Body of pancreas (tissue), 4 donors: ENCODE data around the gene SH2D3A. TPM values are rescaled to one million over a fixed set of nuclear protein-coding genes. Genes with fewer than 3 reads are reported as not detected.

Experiments
- ATAC-seq: fragments of 150-250 bp; one replicate; pipeline ENCODE4 v1.9.1; 2016
- DNase-seq, 4 donors: peaks; one replicate each; pipeline ENCODE4 v3.0.0-alpha.2; 2019
- H3K27ac ChIP-seq, 4 donors: fragments of 200-600 bp; sonication (generic); 1 replicate in 3 of 4; 2 replicates in 1 of 4; pipeline versions ENCODE4 v1.5.1 to v1.6.1; 2016 to 2019; ENCODE audit warnings: mild to moderate bottlenecking in 1 of 4, mixed read lengths in 1 of 4, moderate library complexity in 1 of 4
- H3K27me3 ChIP-seq, 2 donors: fragments of 200-600 bp; sonication (generic); one replicate each; pipeline ENCODE4 v1.6.0; 2016; ENCODE audit warnings: mild to moderate bottlenecking in 1 of 2
- H3K36me3 ChIP-seq, 2 donors: fragments of 200-600 bp; sonication (generic); replicated peaks in 1 of 2; 2 replicates each; pipeline ENCODE4 v1.5.1; 2016; ENCODE audit warnings: low read depth in 2 of 2; ENCODE audit not compliant: insufficient read depth in 1 of 2
- H3K4me1 ChIP-seq: fragments of 200-600 bp; sonication (generic); one replicate; pipeline ENCODE4 v1.6.0; 2016
- H3K4me3 ChIP-seq, 2 donors: fragments of 200-600 bp; sonication (generic); 1 replicate in 1 of 2; 2 replicates in 1 of 2; pipeline ENCODE4 v1.5.1; 2016 to 2019
- H3K9me3 ChIP-seq, 3 donors: fragments of 200-600 bp; sonication (generic); 1 replicate in 2 of 3; 2 replicates in 1 of 3; pipeline ENCODE4 v1.5.1; 2016
- POLR2A ChIP-seq, 3 donors: fragments of 450-650 bp; IDR thresholded peaks; one replicate each; pipeline ENCODE4 v1.6.1; 2016; ENCODE audit warnings: antibody characterized with exemption in 3 of 3, mild to moderate bottlenecking in 2 of 3
- WGBS, 2 donors: methylation state at CpG; one replicate each; pipeline ENCODE4 v1.1.5; 2017; 5-methylcytosine and 5-hydroxymethylcytosine counted together
- intact Hi-C: fragments of 100-400 bp; cut with DNase I; formaldehyde crosslinking; loops from one replicate; pipeline ENCODE4 v1.15.1; 2023
- total RNA-seq, 2 donors: library from RNA; depleted of rRNA; stranded (reverse); fragments of >200 nt; gene quantifications; one replicate each; pipeline ENCODE4 v1.1.0, GENCODE V29; 2016
- TF ChIP-seq, protein P1 (sequence below), 7 experiments: fragments of 450-650 bp in 4 of 7; fragments of 200-600 bp in 3 of 7; sonication (generic) in 3 of 7; IDR thresholded peaks; one replicate each; pipeline ENCODE4 v1.5.1; 2016 to 2019; ENCODE audit warnings: antibody characterized with exemption in 7 of 7

The SH2D3A gene
- total RNA-seq, 2 donors from 2014 or later = 18.4 to 60.0 TPM

DNA sequence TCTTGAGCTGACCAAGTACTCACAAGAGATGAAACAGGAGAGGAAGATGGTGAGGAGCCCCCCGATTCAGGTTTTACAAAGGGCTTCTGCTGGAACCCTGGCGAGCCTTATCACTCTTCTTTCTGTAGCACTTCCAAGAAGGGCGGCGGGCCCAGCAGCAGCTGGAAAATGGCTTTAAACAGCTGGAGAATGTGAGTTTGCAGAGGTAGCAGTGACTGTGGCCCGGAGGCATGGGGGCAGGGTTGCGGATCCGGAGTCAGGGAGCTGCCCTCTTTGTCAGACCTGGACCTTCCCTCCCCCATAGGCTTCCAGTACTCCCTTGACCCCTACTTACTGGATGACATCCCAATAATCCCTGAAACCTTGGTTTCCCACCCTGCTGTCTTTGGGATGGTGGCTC is 24.2 kb downstream of the SH2D3A start:
- Histone ChIP-seq H3K4me1 (peaks cover 43% of the 10 kb centered on the region), H3K27me3 (no peaks in the 10 kb centered on the region), H3K36me3 (peaks cover 4 to 12% of the 10 kb centered on the region in 2 donors), H3K4me3 (no peak overlapping the region), H3K27ac (peak overlapping the region in 1 of 4 donors; percentile 13), H3K9me3 (no peaks in the 10 kb centered on the region)
- whole genome bisulfite sequencing, 2 donors = 76 to 86% methylated on average over 7 of the region's 7 CpGs
- DNase-seq = no peak
- ATAC-seq = no peak
- intact Hi-C loops = loop anchor here (10.0 kb wide), 2 partner anchors 122 to 228 kb away; no protein-coding TSS in a partner anchor
- no peak for TF ChIP-seq POLR2A (IDR thresholded peaks at IDR 0.05)
- TF ChIP-seq, protein P1, sequence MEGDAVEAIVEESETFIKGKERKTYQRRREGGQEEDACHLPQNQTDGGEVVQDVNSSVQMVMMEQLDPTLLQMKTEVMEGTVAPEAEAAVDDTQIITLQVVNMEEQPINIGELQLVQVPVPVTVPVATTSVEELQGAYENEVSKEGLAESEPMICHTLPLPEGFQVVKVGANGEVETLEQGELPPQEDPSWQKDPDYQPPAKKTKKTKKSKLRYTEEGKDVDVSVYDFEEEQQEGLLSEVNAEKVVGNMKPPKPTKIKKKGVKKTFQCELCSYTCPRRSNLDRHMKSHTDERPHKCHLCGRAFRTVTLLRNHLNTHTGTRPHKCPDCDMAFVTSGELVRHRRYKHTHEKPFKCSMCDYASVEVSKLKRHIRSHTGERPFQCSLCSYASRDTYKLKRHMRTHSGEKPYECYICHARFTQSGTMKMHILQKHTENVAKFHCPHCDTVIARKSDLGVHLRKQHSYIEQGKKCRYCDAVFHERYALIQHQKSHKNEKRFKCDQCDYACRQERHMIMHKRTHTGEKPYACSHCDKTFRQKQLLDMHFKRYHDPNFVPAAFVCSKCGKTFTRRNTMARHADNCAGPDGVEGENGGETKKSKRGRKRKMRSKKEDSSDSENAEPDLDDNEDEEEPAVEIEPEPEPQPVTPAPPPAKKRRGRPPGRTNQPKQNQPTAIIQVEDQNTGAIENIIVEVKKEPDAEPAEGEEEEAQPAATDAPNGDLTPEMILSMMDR (IDR thresholded peaks at IDR 0.05) = no peak

DNA sequence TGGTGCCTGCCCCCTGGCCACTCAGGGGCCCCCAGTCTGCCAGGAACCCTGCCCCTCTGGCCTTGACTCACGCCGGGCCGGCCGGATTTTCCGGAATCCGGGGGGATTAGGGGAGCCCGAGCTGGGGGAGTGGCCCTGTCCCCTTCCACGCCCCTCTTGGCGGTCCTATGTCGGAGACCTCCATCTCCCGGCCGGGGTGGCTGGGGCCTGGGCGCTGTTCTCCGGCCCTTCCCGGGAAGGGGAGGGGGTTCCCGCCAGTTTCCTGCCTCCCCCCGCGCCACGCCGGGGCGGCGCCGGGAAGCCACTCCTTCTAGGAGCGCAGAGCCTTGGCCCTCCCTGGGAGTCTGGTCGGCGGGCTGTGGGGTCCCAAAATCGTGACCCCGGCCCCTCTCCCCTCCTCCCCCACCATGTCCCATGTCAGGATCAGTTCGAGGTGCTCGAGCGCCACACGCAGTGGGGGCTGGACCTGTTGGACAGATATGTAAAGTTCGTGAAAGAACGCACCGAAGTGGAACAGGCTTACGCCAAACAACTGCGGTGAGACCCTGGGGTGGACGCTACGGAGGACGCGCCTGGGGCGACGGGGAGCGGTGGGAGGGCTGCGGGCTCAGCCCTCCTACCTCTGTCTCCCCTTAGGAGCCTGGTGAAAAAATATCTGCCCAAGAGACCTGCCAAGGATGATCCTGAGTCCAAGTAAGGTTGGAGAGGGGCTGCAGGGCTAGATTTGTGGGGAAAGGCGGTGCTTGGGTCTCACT is 26.5 kb downstream of the SH2D3A start:
- no peaks in the 10 kb centered on the region for H3K27me3 ChIP-seq
- peak overlapping the region; percentile 81 to 95 (median 88) for H3K27ac ChIP-seq
- 2 to 5% methylated on average over 16 to 45 of the region's 46 CpGs for WGBS, 2 donors
- H3K4me1 ChIP-seq = peaks cover 54% of the 10 kb centered on the region
- H3K4me3 ChIP-seq = peak overlapping the region; percentile 42 to 73
- DNase-seq (peak; percentile 42 to 50 (median 49)), ATAC-seq (no peak)
- H3K9me3 ChIP-seq = no peaks in the 10 kb centered on the region
- peak in 1 of 3 donors; percentile 38 for TF ChIP-seq POLR2A (IDR thresholded peaks at IDR 0.05)
- TF ChIP-seq, protein P1 (IDR thresholded peaks at IDR 0.05) = no peak
- H3K36me3 ChIP-seq = no peaks in the 10 kb centered on the region
- intact Hi-C loops = loop anchor here (10.0 kb wide), 2 partner anchors 124 to 226 kb away; no protein-coding TSS in a partner anchor

DNA sequence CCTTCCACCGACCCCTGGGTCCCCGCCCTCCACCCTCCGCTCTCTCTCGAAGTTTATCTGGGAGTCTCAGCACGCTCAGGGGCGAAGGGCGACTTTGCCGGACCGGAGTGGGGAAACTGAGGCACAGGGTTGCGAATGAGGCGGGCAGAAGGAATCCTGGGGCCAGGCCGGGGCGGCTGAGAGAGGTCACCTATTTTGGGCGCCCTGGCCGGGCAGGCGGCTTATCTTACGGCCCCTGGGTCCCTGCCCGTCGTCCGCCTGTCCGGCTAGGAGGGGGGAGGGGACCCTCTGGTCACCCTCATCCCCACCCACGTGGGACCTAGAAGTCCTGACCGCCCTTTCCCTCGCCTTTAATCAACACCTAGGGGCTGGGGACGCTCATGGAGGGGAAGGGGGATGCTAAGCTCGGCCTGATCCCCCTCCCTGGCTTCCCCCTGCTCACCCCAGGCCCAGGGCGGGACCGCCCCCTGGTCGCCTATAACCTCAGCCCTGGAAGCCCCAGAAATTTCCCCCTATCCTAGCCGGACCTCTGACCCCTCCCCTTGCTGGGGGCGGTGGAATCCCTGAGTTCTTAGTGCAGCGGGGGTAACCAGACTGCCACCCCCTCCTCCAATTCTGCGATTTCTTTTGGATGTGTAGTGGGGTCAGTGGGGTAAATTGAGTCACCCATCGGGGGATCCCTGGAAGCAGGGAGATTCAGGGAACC is 27.2 kb downstream of the SH2D3A start:
- H3K27ac ChIP-seq = peak overlapping the region; percentile 81 to 95 (median 88)
- peaks cover 55% of the 10 kb centered on the region for H3K4me1 ChIP-seq
- peak overlapping the region; percentile 42 to 73 for H3K4me3 ChIP-seq
- ATAC-seq (no peak), DNase-seq (peak in 3 of 4 donors; percentile 44 to 51 (median 50))
- H3K27me3 ChIP-seq = no peaks in the 10 kb centered on the region
- H3K9me3 ChIP-seq = no peaks in the 10 kb centered on the region
- TF ChIP-seq POLR2A (IDR thresholded peaks at IDR 0.05) = no peak
- TF ChIP-seq, protein P1 (IDR thresholded peaks at IDR 0.05) = no peak
- intact Hi-C loops = loop anchor here (10.0 kb wide), 2 partner anchors 125 to 225 kb away; no protein-coding TSS in a partner anchor
- 0% methylated on average over 13 to 34 of the region's 34 CpGs for WGBS, 2 donors
- H3K36me3 ChIP-seq = no peaks in the 10 kb centered on the region

DNA sequence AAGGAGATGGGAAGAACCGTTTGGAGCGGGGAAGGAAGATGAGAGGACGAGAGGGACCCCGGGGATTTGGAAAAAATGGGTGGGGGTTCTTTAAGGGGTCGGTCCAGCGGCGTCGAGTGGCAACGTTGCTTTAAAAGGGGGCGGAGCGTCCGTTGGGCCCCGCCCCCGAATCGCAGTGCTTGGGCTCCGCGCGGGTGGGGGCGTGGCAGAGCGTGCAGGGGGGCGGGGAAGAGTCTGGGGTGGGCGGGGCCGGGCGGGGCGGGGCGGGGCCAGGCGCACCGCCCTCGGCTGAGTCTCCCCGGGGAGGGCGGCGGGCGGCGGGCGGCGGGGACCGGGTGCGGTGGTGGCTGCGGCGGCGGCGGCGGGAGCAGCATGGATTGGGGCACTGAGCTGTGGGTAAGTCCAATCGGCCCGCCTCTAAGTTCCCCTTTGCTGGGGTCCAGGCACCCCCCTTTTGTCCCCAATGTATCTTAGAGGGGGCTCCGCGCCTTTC is 27.8 kb downstream of the SH2D3A start, which contains the start of gene TRIP10:
TSS of gene TRIP10 (plus strand) at position 291 of the 493 bp plus-strand sequence. CDS start at position 373, 82 bp downstream.
- 1% methylated on average over 21 to 30 of the region's 47 CpGs for WGBS, 2 donors
- no peaks in the 10 kb centered on the region for H3K9me3 ChIP-seq
- intact Hi-C loops = no loop called here

More for the DNA sequence above, 27.8 kb downstream of the SH2D3A start, which contains the start of gene TRIP10:
- no peaks in the 10 kb centered on the region for H3K27me3 ChIP-seq
- peaks cover 50% of the 10 kb centered on the region for H3K4me1 ChIP-seq
- H3K36me3 ChIP-seq = no peaks in the 10 kb centered on the region
- TF ChIP-seq, protein P1 (IDR thresholded peaks at IDR 0.05) = no peak
- TF ChIP-seq POLR2A (IDR thresholded peaks at IDR 0.05) = peak in 2 of 3 donors; percentile 53 to 71
- ATAC-seq = peak; percentile 33
- peak within 1 kb of the TSS; percentile 42 to 73 for H3K4me3 ChIP-seq
- DNase-seq = peak; percentile 88 to 93 (median 88)
- peak within 1 kb of the TSS; percentile 86 to 95 (median 93) for H3K27ac ChIP-seq
